ENCODE results near the gene ZNF341. TPM values are rescaled to one million over a fixed set of nuclear protein-coding genes. Genes with fewer than 3 reads are reported as not detected.

Gene ZNF341
- total and polyA plus RNA-seq, 2 experiments from 2014 or later: 4.3 to 6.1 TPM

GRCh38 chr20:33827634-33828325 lies 96.0 kb downstream of the ZNF341 start:
- no peak for TF ChIP-seq NANOG (IDR thresholded peaks at IDR 0.05; ENCODE audit: borderline replicate concordance)
- no peak for TF ChIP-seq JUNB (IDR thresholded peaks at IDR 0.05; ENCODE audit: unreplicated experiment)
- TF ChIP-seq, protein P1, sequence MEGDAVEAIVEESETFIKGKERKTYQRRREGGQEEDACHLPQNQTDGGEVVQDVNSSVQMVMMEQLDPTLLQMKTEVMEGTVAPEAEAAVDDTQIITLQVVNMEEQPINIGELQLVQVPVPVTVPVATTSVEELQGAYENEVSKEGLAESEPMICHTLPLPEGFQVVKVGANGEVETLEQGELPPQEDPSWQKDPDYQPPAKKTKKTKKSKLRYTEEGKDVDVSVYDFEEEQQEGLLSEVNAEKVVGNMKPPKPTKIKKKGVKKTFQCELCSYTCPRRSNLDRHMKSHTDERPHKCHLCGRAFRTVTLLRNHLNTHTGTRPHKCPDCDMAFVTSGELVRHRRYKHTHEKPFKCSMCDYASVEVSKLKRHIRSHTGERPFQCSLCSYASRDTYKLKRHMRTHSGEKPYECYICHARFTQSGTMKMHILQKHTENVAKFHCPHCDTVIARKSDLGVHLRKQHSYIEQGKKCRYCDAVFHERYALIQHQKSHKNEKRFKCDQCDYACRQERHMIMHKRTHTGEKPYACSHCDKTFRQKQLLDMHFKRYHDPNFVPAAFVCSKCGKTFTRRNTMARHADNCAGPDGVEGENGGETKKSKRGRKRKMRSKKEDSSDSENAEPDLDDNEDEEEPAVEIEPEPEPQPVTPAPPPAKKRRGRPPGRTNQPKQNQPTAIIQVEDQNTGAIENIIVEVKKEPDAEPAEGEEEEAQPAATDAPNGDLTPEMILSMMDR (conservative IDR thresholded peaks at IDR 0.05; ENCODE audit: low read depth in 2 of 2): no peak
- no peak for TF ChIP-seq ZNF331 (CRISPR knock-in tag; IDR thresholded peaks at IDR 0.05; ENCODE audit: low read depth)
- TF ChIP-seq ETS1 (IDR thresholded peaks at IDR 0.05): no peak
- no peak for TF ChIP-seq POLR2AphosphoS5 (IDR thresholded peaks at IDR 0.05; ENCODE audit: low read depth)
- TF ChIP-seq EZH2 (IDR thresholded peaks at IDR 0.05; ENCODE audit: low read depth, unreplicated experiment): no peak
- TF ChIP-seq EZH2phosphoT487 (IDR thresholded peaks at IDR 0.05; ENCODE audit: unreplicated experiment): no peak
- no peak for TF ChIP-seq REST (IDR thresholded peaks at IDR 0.05; ENCODE audit: unreplicated experiment)
- TF ChIP-seq ZNF462 (CRISPR knock-in tag; IDR thresholded peaks at IDR 0.05): no peak
- TF ChIP-seq STAT1 (IDR thresholded peaks at IDR 0.05; ENCODE audit: unreplicated experiment): no peak
- no peak for TF ChIP-seq CREB1 (CRISPR knock-in tag; IDR thresholded peaks at IDR 0.05; ENCODE audit: low read depth)
- TF ChIP-seq ZNF114 (CRISPR knock-in tag; IDR thresholded peaks at IDR 0.05): no peak
- H3K27me3 ChIP-seq (ENCODE audit: insufficient read depth): no peaks in the 10 kb centered on the region
- H2AFZ ChIP-seq: no peak overlapping the region
- peaks cover 96% of the 10 kb centered on the region for H3K79me2 ChIP-seq (replicated peaks; ENCODE audit: insufficient read depth)
- H3K4me1 ChIP-seq (ENCODE audit: insufficient read depth): peaks cover 36% of the 10 kb centered on the region
- 0 out of 2 replicates have a peak overlapping the region, but pooled peaks have one; percentile 14 for H3K27ac ChIP-seq (ENCODE audit: low read depth)
- H3K4me1 Mint-ChIP-seq: peaks cover 53% of the 10 kb centered on the region
- DNase-seq (ENCODE audit: low spot score): no peak
- H3K9me2 ChIP-seq (ENCODE audit: insufficient read depth): 0 out of 2 replicates have a peak, but pooled peaks cover 2% of the 10 kb centered on the region
- H3K27ac Mint-ChIP-seq: 0 out of 2 replicates have a peak overlapping the region, but pooled peaks have one; percentile 2
- ATAC-seq: no peak
- peaks cover 65% of the 10 kb centered on the region for H4K20me1 ChIP-seq (replicated peaks; ENCODE audit: insufficient read depth)
- H3K4me3 ChIP-seq: no peak overlapping the region
- H3K36me3 ChIP-seq (ENCODE audit: insufficient read depth): no peaks in the 10 kb centered on the region
- peaks cover 5% of the 10 kb centered on the region for H3K27me3 Mint-ChIP-seq (ENCODE audit: insufficient read depth, low read depth, poor library complexity)
- no peaks in the 10 kb centered on the region for H3K36me3 Mint-ChIP-seq (ENCODE audit: low read depth)
- H3F3A ChIP-seq (replicated peaks; ENCODE audit: low read depth): 0 out of 2 replicates have a peak, but pooled peaks cover 2% of the 10 kb centered on the region
- H3K4me2 ChIP-seq: no peak overlapping the region
- H3K9me3 Mint-ChIP-seq: no peaks in the 10 kb centered on the region
- no peak overlapping the region for H3K4me3 Mint-ChIP-seq

Measured in GM23338 (cell line).